NCI-H2196 (cell line): ENCODE data around the gene MYOZ2.

Source experiments
- DNase-seq: peaks from one replicate; lab custom pipeline; 2025; ENCODE audit not compliant: unreplicated experiment; lab: John Stamatoyannopoulos, UW

Gene MYOZ2

DNA sequence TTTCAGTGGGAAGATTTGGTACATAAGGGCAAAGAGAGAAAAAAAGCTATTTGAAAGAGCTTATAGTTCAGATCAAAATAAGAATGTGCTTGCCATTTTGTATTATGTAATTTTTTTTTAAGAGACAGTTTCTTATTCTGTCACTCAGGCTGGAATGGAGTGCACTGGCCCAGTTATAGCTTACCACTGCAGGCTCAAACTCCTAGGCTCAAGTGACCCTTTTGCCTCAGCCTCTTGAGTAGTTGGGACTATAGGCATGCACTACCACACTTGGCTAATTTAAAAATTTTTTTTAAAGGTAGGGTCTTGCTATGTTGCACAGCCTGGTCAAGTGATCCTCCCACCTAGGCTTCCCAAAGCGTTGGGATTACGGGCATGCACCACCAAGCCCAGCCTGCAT is 54.7 kb downstream of the MYOZ2 start:
- no peak for DNase-seq

DNA sequence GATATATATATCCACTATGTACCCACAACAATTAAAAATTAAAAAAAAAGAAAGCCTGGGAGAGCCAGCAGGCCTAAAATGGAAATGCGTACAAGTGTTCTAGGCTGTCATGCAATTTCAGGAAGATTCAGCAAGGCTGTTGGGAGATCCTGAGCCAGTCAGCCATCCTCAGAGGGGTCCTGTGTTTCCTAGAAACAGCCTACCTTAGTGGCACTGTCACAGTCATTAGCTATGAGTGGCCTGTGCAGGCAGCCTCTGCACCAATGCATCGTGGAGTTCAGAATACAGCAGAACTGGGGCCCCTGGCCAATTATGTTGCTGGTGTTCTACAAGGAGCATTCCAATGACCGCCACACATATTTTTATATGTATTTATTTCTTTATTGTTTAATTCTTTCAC is 55.9 kb downstream of the MYOZ2 start:
- no peak for DNase-seq

DNA sequence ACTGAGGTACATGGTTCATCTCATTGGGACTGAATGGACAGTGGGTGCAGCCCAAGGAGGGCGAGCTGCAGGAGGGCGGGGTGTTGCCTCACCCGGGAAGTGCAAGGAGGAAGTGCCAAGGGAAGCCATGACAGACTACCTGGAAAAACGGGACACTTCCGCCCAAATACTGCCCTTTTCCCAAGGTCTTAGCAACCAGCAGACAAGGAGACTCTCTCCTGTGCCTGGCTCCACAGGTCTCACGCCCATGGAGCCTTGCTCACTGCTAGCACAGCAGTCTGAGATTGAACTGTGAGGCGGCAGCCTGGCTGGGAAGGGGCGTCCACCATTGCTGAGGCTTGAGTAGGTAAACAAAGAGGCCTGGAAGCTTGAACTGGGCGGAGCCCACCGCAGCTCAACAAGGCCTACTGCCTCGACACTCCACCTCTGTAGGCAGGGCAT is 62.2 kb downstream of the MYOZ2 start:
- no peak for DNase-seq

DNA sequence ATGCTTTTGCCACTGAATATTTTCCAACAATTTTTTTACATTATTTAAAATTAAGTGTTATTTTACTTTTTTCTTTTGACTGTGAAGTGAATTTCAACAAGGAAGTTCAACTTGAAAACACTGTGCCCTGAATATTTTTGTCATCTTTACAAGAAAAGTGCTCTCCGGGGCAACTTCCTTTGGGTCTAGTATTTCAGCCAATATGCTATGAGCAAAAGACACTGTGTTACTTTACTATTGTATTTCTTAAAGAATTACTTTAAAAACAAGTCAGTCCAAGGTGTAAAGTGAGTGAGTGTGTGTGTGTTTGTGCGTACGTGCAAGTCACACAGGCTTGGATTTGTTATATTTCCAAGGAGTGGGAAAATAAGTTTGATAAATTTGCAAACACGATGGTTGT is 69.3 kb downstream of the MYOZ2 start:
- DNase-seq, result no peak

DNA sequence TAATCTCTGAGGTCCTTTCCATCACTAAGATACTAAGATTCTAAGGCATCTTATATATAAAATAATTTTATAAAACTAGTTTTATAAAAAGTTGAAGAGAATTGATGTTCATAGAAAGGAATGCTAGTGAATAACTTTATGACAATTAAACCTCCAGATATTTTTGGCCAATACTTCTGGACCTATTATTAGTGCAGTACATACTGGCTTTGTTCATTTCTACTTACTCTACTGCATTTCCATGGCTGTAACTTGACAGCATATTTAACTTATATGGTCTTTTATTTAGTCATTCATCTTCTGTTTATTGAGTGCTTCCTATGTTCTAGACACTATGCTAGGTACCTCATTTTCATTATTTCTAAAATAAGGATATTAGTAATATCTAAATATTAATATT is 70.1 kb downstream of the MYOZ2 start:
- DNase-seq, result no peak

DNA sequence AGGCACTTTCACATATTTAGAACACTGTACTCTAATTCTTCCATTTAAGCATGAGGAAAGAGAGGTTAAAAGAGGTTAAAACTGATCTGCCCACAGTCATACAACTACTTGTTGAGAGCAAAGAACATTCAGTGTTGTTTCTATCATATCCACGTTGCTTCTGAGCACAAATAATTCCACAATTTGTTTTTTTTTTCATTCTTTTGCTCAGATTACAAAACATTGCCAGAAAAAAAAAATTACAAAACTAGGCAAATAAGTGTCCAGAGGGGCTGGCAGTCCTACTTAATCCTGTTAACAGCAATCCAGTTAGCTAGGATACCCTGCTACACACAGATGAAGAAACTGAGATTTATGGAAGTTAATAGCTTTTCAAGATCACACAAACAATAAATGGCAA is 70.5 kb downstream of the MYOZ2 start:
- DNase-seq, result no peak

DNA sequence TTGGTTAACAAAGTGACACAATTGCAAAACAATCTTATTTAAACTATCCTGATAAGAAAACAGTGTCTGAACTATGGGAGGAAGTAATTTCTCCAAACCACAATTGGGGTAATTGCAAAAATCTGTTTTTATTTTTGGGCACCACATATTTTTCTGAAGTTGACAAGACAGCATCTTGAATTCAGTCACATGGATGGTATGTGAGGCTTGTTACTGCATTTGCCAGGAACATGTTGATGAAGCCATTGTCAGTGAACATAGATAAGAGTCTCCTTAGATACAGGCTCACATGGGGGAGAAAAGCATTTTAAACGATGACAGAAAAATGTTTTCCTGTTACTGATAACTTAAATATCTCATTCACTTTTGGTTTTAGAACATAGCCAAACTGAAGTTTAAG is 71.4 kb downstream of the MYOZ2 start:
- DNase-seq, result no peak

DNA sequence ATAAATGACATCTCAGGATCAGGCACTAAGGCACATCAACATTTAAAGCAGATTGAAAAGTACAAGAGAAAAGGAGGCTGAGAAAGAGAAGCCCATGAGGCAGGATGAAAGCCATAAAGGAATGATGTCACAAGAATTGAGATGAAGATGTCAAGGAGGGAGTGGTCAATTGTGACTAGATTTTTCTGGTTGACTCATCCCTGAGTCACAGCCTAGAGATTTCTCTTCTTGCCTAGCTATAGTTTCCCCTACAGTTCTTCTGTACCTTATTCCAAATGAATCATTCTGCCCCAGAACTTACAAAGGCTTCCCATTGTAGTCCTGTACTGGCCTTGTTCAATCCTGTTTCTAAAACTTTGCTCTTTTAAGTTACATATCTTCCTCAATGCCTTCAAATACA is 73.4 kb downstream of the MYOZ2 start:
- DNase-seq, result no peak

DNA sequence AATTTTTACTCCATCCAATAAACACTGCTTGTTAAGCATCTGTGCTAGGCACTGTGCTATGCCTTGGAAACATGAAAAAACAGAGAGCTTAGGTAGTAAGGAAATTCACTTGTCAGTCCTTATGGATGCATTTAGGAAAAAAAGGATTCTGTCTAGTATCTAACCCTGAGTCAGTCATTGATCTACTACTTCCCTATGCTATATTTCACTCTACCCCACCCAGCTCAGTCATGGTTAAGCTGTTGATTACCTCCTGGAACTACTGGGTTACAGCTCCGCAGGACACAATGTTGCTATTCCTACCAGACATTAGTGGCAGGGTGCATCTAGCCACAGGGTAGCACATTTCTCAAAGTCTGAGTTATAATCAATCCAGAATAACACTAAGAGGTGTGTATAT is 74.0 kb downstream of the MYOZ2 start:
- DNase-seq, result no peak

DNA sequence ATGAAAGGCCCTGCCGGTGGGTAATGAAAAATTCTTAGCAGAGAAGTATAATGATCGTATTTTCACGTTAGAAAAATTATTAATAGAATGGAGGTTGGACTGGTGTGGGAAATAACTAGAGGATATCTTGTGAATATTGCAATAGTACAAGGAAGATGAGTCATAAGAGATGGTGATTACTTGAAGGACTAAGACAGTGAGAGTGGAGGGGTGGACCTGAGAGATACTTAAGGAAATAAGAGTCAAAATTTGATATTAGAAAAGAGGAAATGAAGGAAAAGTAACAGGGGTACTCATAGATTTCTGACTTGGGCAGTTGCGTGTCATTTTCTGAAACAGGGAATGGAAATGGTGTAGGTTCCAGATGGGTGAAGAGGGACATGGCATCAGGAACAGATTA is 75.1 kb downstream of the MYOZ2 start:
- no peak for DNase-seq

DNA sequence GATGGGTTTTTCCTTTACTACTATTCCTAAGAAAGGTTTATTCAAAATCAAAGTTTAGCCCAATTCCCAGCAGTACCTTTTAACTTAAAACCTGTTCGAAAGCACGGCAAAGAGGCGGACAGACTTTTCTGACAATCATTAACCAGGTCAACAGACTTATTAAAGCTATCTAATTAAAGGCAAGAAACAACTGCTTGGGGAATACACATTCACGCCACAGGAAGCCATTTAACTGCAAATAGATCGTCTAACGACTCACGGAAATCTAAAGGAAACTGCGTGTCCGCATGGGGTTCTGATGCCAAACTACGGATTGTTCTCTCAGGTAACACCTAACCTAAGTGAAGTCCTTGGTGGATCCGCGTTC is 76.2 kb downstream of the MYOZ2 start:
- DNase-seq, result no peak

DNA sequence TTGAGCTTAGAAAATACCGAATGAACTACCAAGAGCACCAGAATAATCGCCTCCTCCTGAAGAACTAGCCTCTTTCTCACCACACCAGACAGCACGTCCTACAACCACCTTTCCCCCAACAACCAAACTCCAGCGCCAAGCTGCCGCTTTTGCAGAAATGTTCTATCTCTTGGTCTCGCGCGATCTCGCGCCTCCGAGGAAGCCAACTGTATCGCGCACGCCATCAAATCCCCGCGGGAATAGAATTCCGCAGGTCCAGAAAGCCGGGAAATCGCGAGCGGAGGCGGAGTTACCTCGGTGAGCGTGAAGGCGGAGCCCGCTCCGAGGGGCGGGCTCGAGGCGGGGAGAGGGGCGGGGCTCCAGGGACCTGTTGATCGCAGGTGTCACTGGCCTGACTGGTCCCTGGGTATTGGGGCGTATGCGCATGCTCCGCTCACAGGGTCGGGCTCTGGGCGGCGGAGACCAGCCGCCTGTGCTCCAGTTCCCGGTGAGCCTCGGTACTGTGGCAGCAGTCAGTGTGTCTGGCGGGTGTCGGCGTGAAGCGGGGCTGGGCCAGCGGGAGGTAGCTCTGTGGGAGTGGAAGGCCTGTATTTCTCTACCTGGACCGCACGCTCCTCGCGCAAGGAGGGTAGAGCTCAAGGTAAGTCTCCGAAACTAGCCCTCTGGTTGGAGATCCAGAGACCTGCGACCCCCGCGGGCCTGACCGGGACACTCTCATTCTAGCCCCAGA is 76.8 kb downstream of the MYOZ2 start, which contains the start of gene USP53:
Gene USP53 (plus strand): TSS at position 480 of the 730 bp plus-strand sequence. CDS start 27,047 bp downstream, outside the sequence.
- peak; percentile 83 for DNase-seq

DNA sequence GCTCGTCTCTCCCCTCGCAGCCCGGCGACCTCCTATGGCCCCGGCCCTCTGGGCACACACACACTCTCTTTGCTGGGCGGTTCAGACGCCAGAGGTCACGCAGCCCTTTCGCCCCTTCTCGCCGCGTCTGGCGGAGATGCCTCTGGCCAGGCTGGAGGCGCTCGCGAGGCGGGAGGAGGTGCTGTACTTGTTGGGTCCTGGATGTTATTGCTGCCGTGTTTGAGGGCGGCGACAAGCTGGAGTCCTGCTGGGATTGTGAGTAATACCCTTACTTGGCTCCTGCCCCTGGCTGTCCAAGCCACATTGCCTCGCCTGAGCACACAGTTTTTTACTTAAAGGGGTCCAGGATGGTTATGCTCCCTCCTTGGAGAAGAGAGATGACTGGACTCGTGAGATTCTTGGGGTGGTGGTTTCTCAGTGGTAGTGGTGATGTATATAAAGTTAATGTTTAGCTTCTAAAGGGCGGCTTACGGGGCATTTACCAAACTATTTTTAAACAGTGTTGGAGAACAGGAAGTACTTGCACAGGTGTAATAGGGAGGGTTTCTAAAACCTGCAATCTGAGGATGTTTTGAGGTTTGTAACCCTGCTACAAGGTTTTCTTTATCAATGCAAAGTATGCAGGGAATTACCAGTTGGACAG is 77.5 kb downstream of the MYOZ2 start:
- peak; percentile 36 for DNase-seq

DNA sequence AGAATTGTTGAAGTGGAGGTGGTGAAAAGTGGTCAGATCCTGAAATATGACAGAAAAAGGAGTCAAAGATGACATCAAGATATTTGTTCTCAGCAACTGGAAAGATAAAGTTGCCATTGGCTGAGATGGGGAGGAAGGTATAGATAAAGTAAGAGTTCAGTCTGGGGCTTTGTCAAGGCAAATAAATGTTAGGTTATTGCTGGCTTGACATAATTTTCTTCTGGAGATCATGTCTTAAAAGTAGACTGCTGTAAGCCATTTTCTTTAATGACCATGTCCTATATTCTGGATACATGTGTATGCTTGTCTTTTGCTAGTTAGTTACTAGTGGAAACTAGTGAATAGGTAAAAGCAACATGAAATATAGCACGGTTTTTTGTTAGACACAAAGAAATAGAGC is 82.5 kb downstream of the MYOZ2 start:
- DNase-seq, result no peak

DNA sequence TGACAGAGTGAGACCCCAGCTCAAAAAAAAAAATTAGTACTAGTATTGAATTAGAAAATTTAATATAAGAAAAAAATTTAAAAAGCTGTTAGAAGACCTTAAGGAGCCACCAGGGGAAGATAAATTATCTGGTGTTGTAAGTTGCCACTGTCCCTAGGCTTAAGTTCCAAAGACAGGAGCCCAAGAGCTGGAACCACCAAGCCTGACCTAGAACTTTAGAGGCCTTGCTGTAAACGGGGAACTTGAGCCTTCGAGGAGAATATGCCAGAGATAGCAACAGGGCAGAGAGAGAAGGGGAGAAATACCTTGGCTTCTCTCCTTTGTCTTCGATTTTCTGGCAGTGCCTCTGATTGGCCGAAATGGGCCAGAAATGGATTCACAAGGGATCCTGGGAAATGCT is 85.8 kb downstream of the MYOZ2 start:
- no peak for DNase-seq

DNA sequence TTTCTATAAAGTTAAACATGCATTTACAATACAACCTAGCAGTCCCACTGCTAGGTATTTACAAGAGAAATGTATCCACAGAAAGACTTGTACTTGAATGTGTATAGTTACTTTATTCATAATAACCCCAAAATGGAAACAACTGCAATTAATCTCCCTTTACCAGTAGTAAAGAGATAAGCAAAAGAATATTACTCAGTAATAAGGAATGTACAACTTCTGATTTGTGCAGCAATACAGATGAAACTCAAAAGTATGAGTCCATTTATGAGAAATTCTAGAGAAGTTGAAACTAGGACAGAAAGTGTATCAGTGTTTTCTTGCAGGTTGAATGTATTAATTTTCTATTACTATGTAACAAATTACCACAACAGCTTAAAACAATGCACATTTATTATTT is 92.1 kb downstream of the MYOZ2 start:
- no peak for DNase-seq

DNA sequence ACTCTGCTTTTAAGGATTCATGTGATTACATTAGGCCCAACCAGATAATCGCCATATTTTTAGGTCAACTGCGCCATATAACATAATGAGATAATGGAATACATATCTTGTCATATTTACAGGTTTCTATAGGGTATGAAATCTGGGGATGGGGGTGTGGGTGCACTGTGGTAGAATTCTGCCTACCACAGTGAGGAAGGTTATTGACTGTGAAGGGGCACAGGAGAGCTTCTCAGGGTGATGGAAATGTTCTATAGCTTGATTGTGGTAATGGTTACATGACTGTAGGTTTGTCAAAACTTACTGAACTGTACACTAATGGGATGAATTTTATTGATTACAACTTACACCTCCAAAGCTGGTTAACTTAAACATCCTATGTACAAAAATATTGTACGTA is 92.8 kb downstream of the MYOZ2 start:
- DNase-seq, result no peak

DNA sequence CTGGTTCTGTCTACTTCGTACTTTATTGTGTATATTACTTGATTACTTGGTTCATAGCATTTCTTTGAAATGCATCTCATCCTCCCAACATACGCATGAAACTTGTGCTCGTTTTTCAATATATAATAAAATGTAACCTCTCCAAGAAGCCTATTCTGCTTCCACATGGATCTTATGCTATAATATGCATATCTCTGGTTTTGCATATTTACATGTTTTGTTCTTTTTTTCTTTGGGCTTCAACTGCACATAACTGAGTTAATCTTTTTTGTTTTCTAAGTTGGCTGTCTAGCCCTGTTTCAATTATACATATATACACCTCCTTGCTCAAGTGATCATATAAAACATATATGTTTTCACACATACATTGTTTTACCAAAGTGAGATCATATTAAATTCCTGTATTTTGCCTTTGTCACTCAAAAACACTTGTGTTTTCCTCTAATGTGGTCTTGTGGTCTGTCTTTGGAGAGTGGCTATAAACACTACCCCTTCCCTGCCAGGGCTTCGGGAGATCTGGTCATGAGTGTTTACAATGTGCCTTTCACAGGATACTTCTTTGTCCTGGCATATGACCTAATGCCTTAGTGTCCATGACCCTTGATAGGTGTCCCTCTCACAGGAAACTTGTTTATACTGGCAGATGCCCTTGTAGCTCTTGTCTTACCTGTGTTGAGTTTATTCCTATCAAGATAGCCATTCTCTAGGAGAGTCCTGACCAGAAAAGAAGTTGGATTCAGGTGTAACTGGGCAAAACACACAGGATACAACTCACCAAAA is 94.5 kb downstream of the MYOZ2 start:
- no peak for DNase-seq

DNA sequence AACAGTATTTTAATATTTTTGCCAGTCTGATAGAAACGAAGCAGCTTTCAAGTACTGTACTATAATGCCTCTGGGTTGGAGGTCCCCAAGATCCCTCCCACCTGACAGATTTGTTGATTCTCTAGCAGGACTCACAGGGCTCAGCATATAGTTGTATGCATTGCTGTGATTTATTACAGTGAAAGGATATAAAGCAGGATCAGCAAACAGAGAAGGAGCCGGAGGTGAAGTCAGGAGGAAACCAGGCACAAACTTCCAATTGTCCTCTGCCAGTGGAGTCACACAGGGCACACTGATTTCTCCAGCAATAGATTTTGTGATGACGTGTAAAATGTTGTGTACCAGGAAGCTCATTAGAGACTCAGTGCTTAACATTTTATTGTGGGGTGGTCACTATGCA is 95.9 kb downstream of the MYOZ2 start:
- DNase-seq, result no peak

DNA sequence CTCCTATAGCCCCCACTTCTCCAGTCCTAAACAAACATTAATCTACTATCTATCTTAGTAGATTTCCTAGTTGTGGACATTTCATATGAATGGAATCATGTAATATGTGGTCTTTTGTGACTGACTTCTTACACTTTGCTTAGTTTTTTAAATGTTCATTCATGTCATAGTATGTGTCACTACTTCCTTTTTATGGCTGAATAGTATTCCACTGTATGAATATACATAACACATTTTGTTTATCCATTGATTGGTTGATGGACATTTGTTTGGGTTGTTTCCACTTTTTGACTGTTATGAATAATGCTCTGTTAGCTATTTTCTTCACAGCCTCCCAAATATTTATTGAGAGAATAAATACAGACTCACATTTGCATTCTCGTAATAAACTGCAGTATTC is 96.7 kb downstream of the MYOZ2 start:
- DNase-seq, result no peak

DNA sequence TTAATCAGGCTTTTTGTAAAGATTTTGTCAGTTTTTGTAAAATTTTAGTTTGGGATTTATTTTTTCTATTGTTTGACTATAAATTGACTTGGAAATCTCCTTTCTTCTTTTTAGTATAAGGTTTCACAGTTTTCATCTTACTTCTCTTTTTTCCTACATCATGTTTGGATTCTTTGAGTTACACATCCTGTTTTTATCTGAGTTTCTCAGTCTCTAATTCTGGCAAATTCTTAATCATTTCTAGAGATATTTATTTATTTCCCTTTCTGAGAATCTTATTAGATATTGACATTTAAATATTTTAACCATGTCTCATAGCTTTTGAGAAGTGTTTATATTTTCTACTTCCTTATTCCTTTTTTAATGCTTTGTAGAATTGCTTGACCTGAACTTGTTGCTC is 97.6 kb downstream of the MYOZ2 start:
- DNase-seq, result no peak

DNA sequence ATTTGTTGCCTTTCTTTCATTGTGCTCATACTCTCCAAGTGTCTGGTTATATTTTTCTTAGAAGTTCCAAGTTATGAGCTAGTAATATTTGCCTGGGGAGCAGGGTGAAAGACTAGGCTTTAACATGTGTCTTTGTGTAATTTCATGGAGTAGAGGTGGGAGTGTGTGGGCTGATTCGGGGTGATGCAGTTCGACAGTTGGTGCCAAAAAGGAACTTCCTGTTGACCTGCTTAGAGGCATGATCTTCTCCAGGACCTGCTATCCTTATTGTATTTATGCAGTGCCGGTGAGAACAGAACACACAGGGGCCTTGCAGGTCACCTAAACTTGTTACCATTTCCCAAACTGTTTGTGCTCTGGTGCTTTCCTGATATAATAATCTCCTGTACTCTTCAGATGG is 98.1 kb downstream of the MYOZ2 start:
- no peak for DNase-seq
